Upper lobe of left lung (tissue), 6 donors: ENCODE results near the gene PHTF2. TPM values are rescaled to one million over a fixed set of nuclear protein-coding genes. Genes with fewer than 3 reads are reported as not detected.
A peak's percentile ranks its signal among the peaks of the same experiment; 100 is the strongest.

Experiments used
- ATAC-seq, 2 donors: fragments of 200-7000 bp; cut with Tn5 transposase; one replicate each; pipeline ENCODE4 v1.9.1; 2022; ENCODE audit warnings: mild to moderate bottlenecking in 2 of 2, moderate library complexity in 2 of 2; ENCODE audit not compliant: low FRiP score in 2 of 2
- DNase-seq, 2 donors: peaks; one replicate each; pipeline ENCODE4 v3.0.0-alpha.2; 2019 to 2020
- H3K27ac ChIP-seq, 4 donors: fragments of 200-600 bp; sonication (generic); one replicate each; pipeline ENCODE4 v1.5.1; 2016 to 2019
- H3K27me3 ChIP-seq, 4 donors: fragments of 200-600 bp; sonication (generic); one replicate each; pipeline ENCODE4 v1.5.1; 2017 to 2019
- H3K36me3 ChIP-seq, 4 donors: fragments of 200-600 bp; sonication (generic); one replicate each; pipeline ENCODE4 v1.5.1; 2016 to 2019
- H3K4me1 ChIP-seq, 4 donors: fragments of 200-600 bp; sonication (generic); one replicate each; pipeline ENCODE4 v1.5.1; 2018 to 2019
- H3K4me3 ChIP-seq, 4 donors: fragments of 200-600 bp; sonication (generic); one replicate each; pipeline ENCODE4 v1.5.1; 2017 to 2019; ENCODE audit warnings: mild to moderate bottlenecking in 2 of 4, moderate library complexity in 1 of 4
- H3K9me3 ChIP-seq, 4 donors: fragments of 200-600 bp; sonication (generic); one replicate each; pipeline ENCODE4 v1.5.1; 2018 to 2019
- CTCF ChIP-seq, 6 experiments: fragments of 450-650 bp in 4 of 6; fragments of 200-600 bp in 2 of 6; sonication (generic) in 2 of 6; IDR thresholded peaks; one replicate each; pipeline ENCODE4 v1.5.1; 2016 to 2019; ENCODE audit warnings: antibody characterized with exemption in 6 of 6
- EP300 ChIP-seq, 4 donors: sonication (generic); formaldehyde crosslinking; IDR thresholded peaks; one replicate each; pipeline ENCODE4 v1.5.1; 2017; ENCODE audit warnings: antibody characterized with exemption in 4 of 4, control low read depth in 2 of 4
- POLR2A ChIP-seq, 4 donors: fragments of 450-650 bp; IDR thresholded peaks; one replicate each; pipeline ENCODE4 v1.5.1; 2016 to 2017; ENCODE audit warnings: antibody characterized with exemption in 4 of 4, mild to moderate bottlenecking in 2 of 4
- POLR2AphosphoS5 ChIP-seq, 2 donors: sonication (generic); formaldehyde crosslinking; IDR thresholded peaks; one replicate each; pipeline ENCODE4 v1.5.1; 2017; ENCODE audit warnings: antibody characterized with exemption in 2 of 2
- WGBS, 2 donors: methylation state at CpG; one replicate each; pipeline ENCODE4 v1.1.5; 2017 to 2018; 5-methylcytosine and 5-hydroxymethylcytosine counted together
- small RNA-seq, 4 donors: library from RNA; depleted of rRNA; stranded (forward); fragments of <200 nt; gene quantifications; one replicate each; pipeline ENCODE3, GENCODE V24; 2016
- total RNA-seq, 6 donors: library from RNA; depleted of rRNA in 4 of 6; stranded (reverse); fragments of >200 nt in 4 of 6; gene quantifications; one replicate each; pipeline versions ENCODE4 v1.1.0 to v1.2.1, GENCODE V29; 2016 to 2021
- donor health status: DM: no; HTN: no; CAD: no; lungs with moderate emphysema.
- donor health status: DM: no; HTN: yes; CAD: no; lungs with severe emphysema.

Gene PHTF2
- total RNA-seq, 6 donors from 2014 or later, result 7.0 to 25.2 (median 14.7) TPM

GRCh38 chr7:78002021-78002420 is 203.4 kb downstream of the PHTF2 start:
- H3K9me3 ChIP-seq, result no peaks in the 10 kb centered on the region
- no peak for DNase-seq
- no peaks in the 10 kb centered on the region for H3K36me3 ChIP-seq
- no peaks in the 10 kb centered on the region for H3K27me3 ChIP-seq
- 58 to 67% methylated on average over 3 of the region's 3 CpGs for WGBS, 2 donors
- no peak overlapping the region for H3K4me3 ChIP-seq
- no peak for TF ChIP-seq CTCF (IDR thresholded peaks at IDR 0.05)
- TF ChIP-seq EP300 (IDR thresholded peaks at IDR 0.05), result no peak
- TF ChIP-seq POLR2AphosphoS5 (IDR thresholded peaks at IDR 0.05), result no peak
- no peak for TF ChIP-seq POLR2A (IDR thresholded peaks at IDR 0.05)
- no peak overlapping the region for H3K27ac ChIP-seq
- no peak for ATAC-seq
- no peaks in the 10 kb centered on the region for H3K4me1 ChIP-seq

- WGBS, 2 donors, result 88 to 97% methylated on average over 4 of the region's 4 CpGs
- no peaks in the 10 kb centered on the region for H3K27me3 ChIP-seq
- no peak overlapping the region for H3K4me3 ChIP-seq
- DNase-seq, result no peak
- H3K4me1 ChIP-seq, result no peaks in the 10 kb centered on the region
- H3K9me3 ChIP-seq, result no peaks in the 10 kb centered on the region
- H3K27ac ChIP-seq, result no peak overlapping the region
- no peak for TF ChIP-seq CTCF (IDR thresholded peaks at IDR 0.05)
- TF ChIP-seq POLR2AphosphoS5 (IDR thresholded peaks at IDR 0.05), result no peak
- TF ChIP-seq POLR2A (IDR thresholded peaks at IDR 0.05), result no peak
- no peak for TF ChIP-seq EP300 (IDR thresholded peaks at IDR 0.05)
- no peak for ATAC-seq
- H3K36me3 ChIP-seq, result no peaks in the 10 kb centered on the region
These were observed 204.1 kb downstream of the PHTF2 start for GRCh38 chr7:78002715-78003114.

- WGBS, 2 donors, result 93 to 97% methylated on average over 7 to 10 of the region's 10 CpGs
- Histone ChIP-seq H3K9me3 (no peaks in the 10 kb centered on the region), H3K36me3 (no peaks in the 10 kb centered on the region), H3K27ac (no peak overlapping the region), H3K4me1 (no peaks in the 10 kb centered on the region), H3K27me3 (no peaks in the 10 kb centered on the region), H3K4me3 (no peak overlapping the region)
- ATAC-seq (peak in 1 of 2 donors; percentile 31), DNase-seq (no peak)
- TF ChIP-seq CTCF (IDR thresholded peaks at IDR 0.05), result no peak
- TF ChIP-seq POLR2AphosphoS5 (IDR thresholded peaks at IDR 0.05), result no peak
- no peak for TF ChIP-seq POLR2A (IDR thresholded peaks at IDR 0.05)
- no peak for TF ChIP-seq EP300 (IDR thresholded peaks at IDR 0.05)
These were observed 207.6 kb downstream of the PHTF2 start for GRCh38 chr7:78006063-78006755.

Small RNAs within 50 kb of the gene (small RNA-seq; reads per million reads assigned to genes)
- 0 reads per million in 4 donors for gene RF00019

Other genes starting within 250 kb of the PHTF2 start
- gene RSBN1L, start 102.3 kb upstream of the PHTF2 start, total RNA-seq, result 10 to 100 TPM; 15.1 to 43.7 (median 20.5) TPM
- gene TMEM60, start 339 bp upstream of the PHTF2 start, total RNA-seq, result 10 to 100 TPM in 4 of 6 donors, 1 to 10 TPM in 1, not detected in 1; 8.7 to 19.7 (median 19.1) TPM